ENCODE data around the gene PLPPR5. TPM values are rescaled to one million over a fixed set of nuclear protein-coding genes. Genes with fewer than 3 reads are reported as not detected.

PLPPR5 gene
- total and polyA plus RNA-seq, 2 donors (not counting 1 experiment from before 2014, with no cell fraction given), result under 0.01 to 0.25 TPM

GRCh38 chr1:98965394-98965793, 39.3 kb downstream of the PLPPR5 start:
- no peak overlapping the region for H2AFZ ChIP-seq (ENCODE audit: low read length)
- no peak for DNase-seq (ENCODE audit: low read depth in 2 of 2)
- H3K27ac ChIP-seq (ENCODE audit: insufficient read depth, low read length), result no peak overlapping the region
- H3K27me3 ChIP-seq (ENCODE audit: control insufficient read depth, insufficient read depth, low read length), result no peaks in the 10 kb centered on the region
- no peaks in the 10 kb centered on the region for H3K36me3 ChIP-seq (ENCODE audit: control insufficient read depth, insufficient read depth, low read length)
- H3K79me2 ChIP-seq (ENCODE audit: control insufficient read depth, insufficient read depth, low read length), result no peaks in the 10 kb centered on the region
- peaks cover 6% of the 10 kb centered on the region for H3K4me1 ChIP-seq (ENCODE audit: control insufficient read depth, extremely low read depth, insufficient read depth, low read length)
- H4K20me1 ChIP-seq (ENCODE audit: control insufficient read depth, extremely low read depth, insufficient read depth, low read length), result no peaks in the 10 kb centered on the region
- H3K9me3 ChIP-seq (ENCODE audit: control insufficient read depth, insufficient read depth, low read depth, low read length), result no peaks in the 10 kb centered on the region
- no peak overlapping the region for H3K4me3 ChIP-seq (replicated peaks in 1 of 4; ENCODE audit: control extremely low read depth in 1 of 4, insufficient read depth in 1 of 4, low read depth in 3 of 4, low read length in 4 of 4)
- TF ChIP-seq EZH2 (IDR thresholded peaks at IDR 0.05; ENCODE audit: low read length, missing control alignments) (no peak), CTCF (conservative IDR thresholded peaks at IDR 0.05 in 1 of 2, IDR thresholded peaks at IDR 0.05 in 1 of 2; ENCODE audit: low read depth in 1 of 2, low read length in 2 of 2) (no peak)
- no peak overlapping the region for H3K9ac ChIP-seq (ENCODE audit: insufficient read depth, low read length)
- no peak overlapping the region for H3K4me2 ChIP-seq (ENCODE audit: extremely low read depth, insufficient read depth, low read length)

GRCh38 chr1:98964198-98964597, 40.5 kb downstream of the PLPPR5 start:
- no peaks in the 10 kb centered on the region for H3K36me3 ChIP-seq (ENCODE audit: control insufficient read depth, insufficient read depth, low read length)
- no peak overlapping the region for H3K4me3 ChIP-seq (replicated peaks in 1 of 4; ENCODE audit: control extremely low read depth in 1 of 4, insufficient read depth in 1 of 4, low read depth in 3 of 4, low read length in 4 of 4)
- no peak for TF ChIP-seq EZH2 (IDR thresholded peaks at IDR 0.05; ENCODE audit: low read length, missing control alignments)
- TF ChIP-seq CTCF (conservative IDR thresholded peaks at IDR 0.05 in 1 of 2, IDR thresholded peaks at IDR 0.05 in 1 of 2; ENCODE audit: low read depth in 1 of 2, low read length in 2 of 2), result no peak
- no peaks in the 10 kb centered on the region for H3K79me2 ChIP-seq (ENCODE audit: control insufficient read depth, insufficient read depth, low read length)
- no peak overlapping the region for H3K9ac ChIP-seq (ENCODE audit: insufficient read depth, low read length)
- peaks cover 6% of the 10 kb centered on the region for H3K4me1 ChIP-seq (ENCODE audit: control insufficient read depth, extremely low read depth, insufficient read depth, low read length)
- H3K4me2 ChIP-seq (ENCODE audit: extremely low read depth, insufficient read depth, low read length), result no peak overlapping the region
- H3K9me3 ChIP-seq (ENCODE audit: control insufficient read depth, insufficient read depth, low read depth, low read length), result no peaks in the 10 kb centered on the region
- no peak overlapping the region for H2AFZ ChIP-seq (ENCODE audit: low read length)
- no peak overlapping the region for H3K27ac ChIP-seq (ENCODE audit: insufficient read depth, low read length)
- no peaks in the 10 kb centered on the region for H3K27me3 ChIP-seq (ENCODE audit: control insufficient read depth, insufficient read depth, low read length)
- DNase-seq (ENCODE audit: low read depth in 2 of 2), result no peak
- no peaks in the 10 kb centered on the region for H4K20me1 ChIP-seq (ENCODE audit: control insufficient read depth, extremely low read depth, insufficient read depth, low read length)

- no peaks in the 10 kb centered on the region for H3K9me3 ChIP-seq (ENCODE audit: control insufficient read depth, insufficient read depth, low read depth, low read length)
- no peak overlapping the region for H3K4me2 ChIP-seq (ENCODE audit: extremely low read depth, insufficient read depth, low read length)
- no peak overlapping the region for H3K9ac ChIP-seq (ENCODE audit: insufficient read depth, low read length)
- H3K4me3 ChIP-seq (replicated peaks in 1 of 4; ENCODE audit: control extremely low read depth in 1 of 4, insufficient read depth in 1 of 4, low read depth in 3 of 4, low read length in 4 of 4), result no peak overlapping the region
- H3K4me1 ChIP-seq (ENCODE audit: control insufficient read depth, extremely low read depth, insufficient read depth, low read length), result peaks cover 6% of the 10 kb centered on the region
- no peaks in the 10 kb centered on the region for H3K79me2 ChIP-seq (ENCODE audit: control insufficient read depth, insufficient read depth, low read length)
- no peaks in the 10 kb centered on the region for H4K20me1 ChIP-seq (ENCODE audit: control insufficient read depth, extremely low read depth, insufficient read depth, low read length)
- H3K27ac ChIP-seq (ENCODE audit: insufficient read depth, low read length), result peak overlapping the region; percentile 28
- H3K36me3 ChIP-seq (ENCODE audit: control insufficient read depth, insufficient read depth, low read length), result no peaks in the 10 kb centered on the region
- no peak overlapping the region for H2AFZ ChIP-seq (ENCODE audit: low read length)
- peak in 1 of 2 donors; percentile 55 for DNase-seq (ENCODE audit: low read depth in 2 of 2)
- TF ChIP-seq EZH2 (IDR thresholded peaks at IDR 0.05; ENCODE audit: low read length, missing control alignments) (no peak), CTCF (conservative IDR thresholded peaks at IDR 0.05 in 1 of 2, IDR thresholded peaks at IDR 0.05 in 1 of 2; ENCODE audit: low read depth in 1 of 2, low read length in 2 of 2) (no peak)
- H3K27me3 ChIP-seq (ENCODE audit: control insufficient read depth, insufficient read depth, low read length), result no peaks in the 10 kb centered on the region
These were observed 41.5 kb downstream of the PLPPR5 start for GRCh38 chr1:98963064-98963758.
